Measurements from ENCODE around the gene C4orf50. TPM values are rescaled to one million over a fixed set of nuclear protein-coding genes. Genes with fewer than 3 reads are reported as not detected.

The C4orf50 gene
- total RNA-seq, 1 donor from 2014 or later: not detected

DNA sequence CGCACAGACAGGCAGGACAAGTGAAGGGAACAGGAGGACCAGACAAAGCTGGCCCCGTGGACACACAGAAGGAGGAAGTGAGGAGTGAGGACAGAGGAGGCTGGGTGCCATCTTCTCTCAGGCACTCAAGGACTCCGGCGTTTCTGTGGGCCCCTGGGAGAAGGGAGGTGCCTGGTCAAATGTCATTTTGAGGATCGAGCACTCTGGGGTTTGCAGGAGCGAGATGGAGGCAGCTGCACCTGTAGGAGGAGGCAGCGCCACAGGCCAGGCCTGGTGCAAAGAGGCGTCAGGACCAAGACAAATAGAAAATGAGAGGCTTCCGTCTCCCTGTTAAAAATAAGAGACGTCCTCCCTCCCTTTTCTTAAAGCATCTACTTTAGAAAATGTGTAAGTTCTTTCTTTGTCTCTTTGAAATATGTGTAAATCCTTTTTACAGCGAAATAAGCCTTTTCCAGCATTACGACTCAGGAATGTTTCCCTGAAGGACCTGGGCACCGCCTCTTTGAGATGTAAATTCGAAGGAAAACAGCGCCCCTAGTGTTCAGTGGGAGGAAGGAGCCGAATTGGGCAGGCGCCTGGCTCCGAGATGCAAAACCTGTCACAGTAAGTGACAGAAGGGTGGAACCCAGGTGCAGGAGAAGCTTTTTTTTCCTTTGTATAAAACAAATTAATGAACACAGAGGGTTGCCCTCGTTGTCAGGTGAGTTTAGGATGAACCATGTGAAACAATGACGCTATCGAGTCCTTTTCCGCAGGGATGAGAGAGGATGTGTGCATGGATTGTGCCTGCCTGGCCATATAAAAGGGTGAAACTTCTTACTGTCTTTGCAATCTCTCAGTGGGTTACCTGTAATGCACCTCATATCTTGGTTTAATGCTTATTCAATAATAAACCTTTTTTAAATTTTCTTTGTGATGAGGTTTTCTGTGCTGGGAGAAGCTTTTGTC, 1.4 kb upstream of the C4orf50 start:
- ChIA-PET POLR2A (no interaction called here), CTCF (interaction anchor here (1.1 kb wide), 1 partner anchor 21 kb away, joined by 3 read pairs; no protein-coding TSS in a partner anchor)
- H3K4me3 Mint-ChIP-seq: no peak overlapping the region
- no peak for ATAC-seq (ENCODE audit: low read depth)
- H3K9me3 Mint-ChIP-seq: no peaks in the 10 kb centered on the region
- H3K27ac Mint-ChIP-seq: no peak overlapping the region
- H3K27me3 Mint-ChIP-seq: peaks cover 3% of the 10 kb centered on the region
- no peaks in the 10 kb centered on the region for H3K36me3 Mint-ChIP-seq (ENCODE audit: low read depth)
- intact Hi-C loops (cut with micrococcal nuclease): no loop called here
- DNase-seq: no peak
- no peaks in the 10 kb centered on the region for H3K4me1 Mint-ChIP-seq
- TF ChIP-seq, protein P1, sequence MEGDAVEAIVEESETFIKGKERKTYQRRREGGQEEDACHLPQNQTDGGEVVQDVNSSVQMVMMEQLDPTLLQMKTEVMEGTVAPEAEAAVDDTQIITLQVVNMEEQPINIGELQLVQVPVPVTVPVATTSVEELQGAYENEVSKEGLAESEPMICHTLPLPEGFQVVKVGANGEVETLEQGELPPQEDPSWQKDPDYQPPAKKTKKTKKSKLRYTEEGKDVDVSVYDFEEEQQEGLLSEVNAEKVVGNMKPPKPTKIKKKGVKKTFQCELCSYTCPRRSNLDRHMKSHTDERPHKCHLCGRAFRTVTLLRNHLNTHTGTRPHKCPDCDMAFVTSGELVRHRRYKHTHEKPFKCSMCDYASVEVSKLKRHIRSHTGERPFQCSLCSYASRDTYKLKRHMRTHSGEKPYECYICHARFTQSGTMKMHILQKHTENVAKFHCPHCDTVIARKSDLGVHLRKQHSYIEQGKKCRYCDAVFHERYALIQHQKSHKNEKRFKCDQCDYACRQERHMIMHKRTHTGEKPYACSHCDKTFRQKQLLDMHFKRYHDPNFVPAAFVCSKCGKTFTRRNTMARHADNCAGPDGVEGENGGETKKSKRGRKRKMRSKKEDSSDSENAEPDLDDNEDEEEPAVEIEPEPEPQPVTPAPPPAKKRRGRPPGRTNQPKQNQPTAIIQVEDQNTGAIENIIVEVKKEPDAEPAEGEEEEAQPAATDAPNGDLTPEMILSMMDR (IDR thresholded peaks at IDR 0.05): peak; percentile 62

DNA sequence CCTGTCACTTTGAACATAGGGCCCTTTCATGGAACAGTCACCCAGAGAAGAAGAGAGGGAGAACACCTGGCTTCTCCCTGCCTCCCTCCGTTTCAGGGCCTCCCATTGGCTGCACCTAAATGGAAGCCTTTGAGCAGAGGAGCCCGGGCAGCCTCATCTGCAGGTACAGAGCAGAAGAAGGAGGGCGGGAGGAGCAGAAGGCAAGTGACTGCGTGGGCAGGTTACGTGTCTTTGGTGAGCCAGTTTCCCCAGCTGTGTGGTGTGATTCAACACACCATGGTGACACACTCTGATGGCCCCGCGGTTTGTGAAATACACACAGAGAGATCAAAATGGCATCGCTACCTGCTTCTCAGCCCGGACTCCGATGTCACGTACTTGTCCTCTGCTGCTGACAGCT, 431 bp downstream of the C4orf50 start:
- peaks cover 3% of the 10 kb centered on the region for H3K27me3 Mint-ChIP-seq
- TF ChIP-seq, protein P1 (IDR thresholded peaks at IDR 0.05): no peak
- DNase-seq (no peak), ATAC-seq (ENCODE audit: low read depth) (no peak)
- H3K9me3 Mint-ChIP-seq: no peaks in the 10 kb centered on the region
- H3K27ac Mint-ChIP-seq: no peak overlapping the region
- no peak overlapping the region for H3K4me3 Mint-ChIP-seq
- POLR2A ChIA-PET: no interaction called here
- intact Hi-C loops (cut with micrococcal nuclease): no loop called here
- H3K36me3 Mint-ChIP-seq (ENCODE audit: low read depth): no peaks in the 10 kb centered on the region
- CTCF ChIA-PET: no interaction called here
- H3K4me1 Mint-ChIP-seq: no peaks in the 10 kb centered on the region

DNA sequence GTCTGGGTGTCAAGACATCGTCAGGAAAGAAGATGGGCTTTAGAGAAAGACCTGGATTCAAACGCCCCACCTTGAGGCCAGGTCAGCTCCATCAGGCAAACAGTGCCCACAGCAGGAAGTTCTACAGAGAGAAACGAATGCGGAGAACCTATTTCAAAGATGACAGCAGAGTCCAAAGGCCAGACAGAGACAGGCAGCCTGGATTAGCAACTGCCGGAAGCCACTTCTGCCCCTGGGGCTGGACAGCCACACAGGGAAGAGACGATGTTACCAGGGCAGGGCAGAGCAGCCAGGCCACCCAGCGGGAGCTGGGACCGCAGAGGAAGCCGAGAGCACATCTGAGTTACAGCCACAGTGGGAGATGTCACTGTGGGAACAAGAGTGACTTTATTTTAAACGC, 1.2 kb downstream of the C4orf50 start:
- ChIA-PET CTCF (no interaction called here), POLR2A (no interaction called here)
- ATAC-seq (ENCODE audit: low read depth) (no peak), DNase-seq (no peak)
- Mint-ChIP-seq H3K4me3 (no peak overlapping the region), H3K9me3 (no peaks in the 10 kb centered on the region), H3K27ac (no peak overlapping the region), H3K36me3 (ENCODE audit: low read depth) (no peaks in the 10 kb centered on the region), H3K4me1 (no peaks in the 10 kb centered on the region), H3K27me3 (peaks cover 7% of the 10 kb centered on the region)
- TF ChIP-seq, protein P1 (IDR thresholded peaks at IDR 0.05): no peak
- intact Hi-C loops (cut with micrococcal nuclease): no loop called here

DNA sequence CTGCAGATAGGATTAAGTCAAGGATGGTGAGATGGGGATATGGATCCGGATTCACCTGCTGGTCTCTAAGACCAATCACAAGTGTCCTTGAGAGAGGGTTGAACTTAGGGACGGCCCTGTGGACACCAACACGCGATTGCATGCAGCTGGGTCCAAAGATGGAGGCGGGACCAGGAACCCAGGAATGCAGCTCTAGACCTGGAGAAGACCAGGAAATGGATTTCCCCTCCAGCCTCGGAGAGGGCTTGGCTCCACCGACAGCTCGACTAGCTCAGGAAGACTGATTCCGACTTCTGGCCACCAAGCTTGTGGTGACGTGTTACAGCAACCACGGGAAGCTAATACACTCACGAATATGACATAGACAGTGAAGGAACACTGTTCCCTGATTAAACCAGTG, 4.7 kb downstream of the C4orf50 start:
- DNase-seq: no peak
- TF ChIP-seq, protein P1 (IDR thresholded peaks at IDR 0.05): no peak
- ChIA-PET POLR2A (no interaction called here), CTCF (no interaction called here)
- Mint-ChIP-seq H3K27me3 (peaks cover 23% of the 10 kb centered on the region), H3K27ac (no peak overlapping the region), H3K4me1 (no peaks in the 10 kb centered on the region), H3K9me3 (no peaks in the 10 kb centered on the region), H3K4me3 (no peak overlapping the region), H3K36me3 (ENCODE audit: low read depth) (no peaks in the 10 kb centered on the region)
- intact Hi-C loops (cut with micrococcal nuclease): no loop called here
- ATAC-seq (ENCODE audit: low read depth): no peak

DNA sequence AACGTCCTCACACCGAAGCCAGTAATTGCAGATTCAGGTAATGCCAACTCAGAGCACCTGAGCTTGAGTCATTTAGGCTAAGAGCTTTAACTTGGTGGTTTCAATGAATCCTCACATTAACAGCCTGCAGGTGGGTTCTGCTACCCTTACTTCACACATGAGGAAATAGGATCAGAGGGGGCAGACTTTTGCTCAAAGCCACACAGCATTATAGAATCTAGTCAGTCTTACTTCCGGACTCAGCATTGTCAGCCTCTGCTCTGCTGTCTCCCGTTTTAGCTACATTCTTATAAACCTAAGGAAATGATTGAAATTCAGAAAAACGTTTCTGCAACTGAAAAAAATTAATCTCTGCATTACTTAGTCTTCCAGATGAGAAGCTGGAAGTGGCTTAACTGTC, 6.0 kb downstream of the C4orf50 start:
- Mint-ChIP-seq H3K27me3 (peaks cover 23% of the 10 kb centered on the region), H3K4me1 (no peaks in the 10 kb centered on the region), H3K9me3 (no peaks in the 10 kb centered on the region), H3K36me3 (ENCODE audit: low read depth) (no peaks in the 10 kb centered on the region), H3K27ac (no peak overlapping the region), H3K4me3 (no peak overlapping the region)
- no peak for DNase-seq
- POLR2A ChIA-PET: no interaction called here
- intact Hi-C loops (cut with micrococcal nuclease): no loop called here
- ATAC-seq (ENCODE audit: low read depth): no peak
- TF ChIP-seq, protein P1 (IDR thresholded peaks at IDR 0.05): no peak
- CTCF ChIA-PET: no interaction called here
